ENCODE measurements around the gene GTPBP2. TPM values are rescaled to one million over a fixed set of nuclear protein-coding genes. Genes with fewer than 3 reads are reported as not detected.
A peak's percentile ranks its signal among the peaks of the same experiment; 100 is the strongest.

Gene GTPBP2
- total RNA-seq, 2 donors from 2014 or later = 85.4 to 116 TPM

DNA sequence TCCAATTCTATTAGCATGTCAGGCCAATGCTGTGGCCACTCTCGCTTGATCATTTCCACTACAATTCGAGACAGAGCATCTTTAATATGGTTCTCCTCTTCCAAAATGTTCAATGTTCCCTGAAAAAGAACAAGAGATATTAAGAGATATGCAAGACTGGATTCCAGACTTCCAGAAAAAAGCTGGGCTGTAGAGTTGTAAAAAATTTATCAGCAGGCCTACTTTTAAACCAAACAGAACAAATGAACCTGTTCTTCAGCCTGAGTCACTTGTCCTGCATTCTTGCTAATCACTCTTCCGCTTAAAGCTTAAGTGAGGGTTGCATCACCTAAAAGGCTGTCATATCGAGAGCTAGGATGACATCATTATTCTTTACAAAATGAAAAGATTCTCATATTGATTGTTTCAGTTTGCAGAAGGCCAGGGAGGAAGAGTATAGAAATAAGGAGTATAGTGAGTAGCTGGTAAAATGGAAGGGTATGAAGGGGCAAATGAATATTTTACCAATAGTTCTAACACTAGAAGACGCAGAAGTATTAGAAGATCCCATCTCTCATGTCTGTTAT is 58.1 kb downstream of the GTPBP2 start:
- peaks cover 25% of the 10 kb centered on the region for H3K36me3 Mint-ChIP-seq
- H3K4me1 Mint-ChIP-seq (ENCODE audit: low read depth in 2 of 2) = peaks cover 15 to 22% of the 10 kb centered on the region in 2 donors
- no peaks in the 10 kb centered on the region for H3K9me3 Mint-ChIP-seq
- peak overlapping the region; percentile 76 to 87 for H3K27ac Mint-ChIP-seq
- peak overlapping the region; percentile 75 for H3K4me3 Mint-ChIP-seq
- ATAC-seq (peak in 1 of 2 donors; percentile 68), DNase-seq (ENCODE audit: low spot score) (no peak)
- H3K27me3 Mint-ChIP-seq = no peaks in the 10 kb centered on the region

Other genes starting within 250 kb of the GTPBP2 start
- gene ABCC10, start 201.7 kb downstream of the GTPBP2 start, total RNA-seq = 10 to 100 TPM; 41.8 to 82.9 TPM
- gene DLK2, start 173.7 kb downstream of the GTPBP2 start, total RNA-seq = under 1 TPM in 1 of 2 donors, not detected in 1; 0.14 TPM
- gene TJAP1, start 151.7 kb downstream of the GTPBP2 start, total RNA-seq = 10 to 100 TPM; 44.6 to 80.4 TPM
- under 1 TPM; 0.36 to 0.39 TPM for gene LRRC73, start 118.9 kb downstream of the GTPBP2 start, total RNA-seq
- 10 to 100 TPM; 53.8 to 69.9 TPM for gene YIPF3, start 112.3 kb downstream of the GTPBP2 start, total RNA-seq
- gene POLR1C, start 112.2 kb downstream of the GTPBP2 start, total RNA-seq = 10 to 100 TPM; 46.9 to 61.5 TPM
- gene XPO5, start 53.2 kb downstream of the GTPBP2 start, total RNA-seq = 100 to 1,000 TPM in 1 of 2 donors, 10 to 100 TPM in 1; 80.0 to 178 TPM
- 10 to 100 TPM; 25.6 to 53.4 TPM for gene POLH, start 53.1 kb downstream of the GTPBP2 start, total RNA-seq
- gene MAD2L1BP, start 6.6 kb upstream of the GTPBP2 start, total RNA-seq = 10 to 100 TPM; 37.1 to 39.7 TPM
- gene RSPH9, start 15.8 kb upstream of the GTPBP2 start, total RNA-seq = not detected
- 10 to 100 TPM; 32.7 to 39.3 TPM for gene MRPS18A, start 58.5 kb upstream of the GTPBP2 start, total RNA-seq
- gene VEGFA, start 140.9 kb upstream of the GTPBP2 start, total RNA-seq = 10 to 100 TPM; 36.8 to 43.0 TPM